ENCODE measurements around the gene FSIP1. TPM values are rescaled to one million over a fixed set of nuclear protein-coding genes. Genes with fewer than 3 reads are reported as not detected.

FSIP1 gene
- total RNA-seq, 2 experiments from 2014 or later = 0.22 to 0.34 TPM

- Histone ChIP-seq H3K36me3 (ENCODE audit: insufficient read depth, low read length) (no peaks in the 10 kb centered on the region), H3K4me1 (ENCODE audit: insufficient read depth, low read length) (no peaks in the 10 kb centered on the region), H3K27ac (ENCODE audit: low read depth in 1 of 2, low read length in 2 of 2) (no peak overlapping the region), H3K9me3 (ENCODE audit: control insufficient read depth in 1 of 2, insufficient read depth in 1 of 2, low read length in 2 of 2) (no peaks in the 10 kb centered on the region), H3K4me3 (ENCODE audit: low read length) (no peak overlapping the region), H3K27me3 (ENCODE audit: control insufficient read depth in 1 of 2, insufficient read depth in 2 of 2, low read length in 2 of 2) (peaks cover 0 to 3% of the 10 kb centered on the region in 2 experiments)
- no peaks in the 10 kb centered on the region for H3K36me3 Mint-ChIP-seq (ENCODE audit: low read depth)
- ATAC-seq (ENCODE audit: poor library complexity) (no peak), DNase-seq (no peak)
- POLR2A ChIA-PET = no interaction called here
- H3K27me3 Mint-ChIP-seq = peaks cover 5% of the 10 kb centered on the region
- H3K9me3 Mint-ChIP-seq = no peaks in the 10 kb centered on the region
- no peaks in the 10 kb centered on the region for H3K4me1 Mint-ChIP-seq (ENCODE audit: low read depth)
- CTCF ChIA-PET = interaction anchor here (1.3 kb wide), 1 partner anchor 20 kb away, joined by 3 read pairs; no protein-coding TSS in a partner anchor
- intact Hi-C loops (cut with DNase I, micrococcal nuclease) = no loop called here
- no peak overlapping the region for H3K4me3 Mint-ChIP-seq
- H3K27ac Mint-ChIP-seq = no peak overlapping the region
- TF ChIP-seq CTCF (IDR thresholded peaks at IDR 0.05) = no peak
Observed at GRCh38 chr15:39737196-39737550, 45.5 kb downstream of the FSIP1 start.

GRCh38 chr15:39736412-39737195, 46.0 kb downstream of the FSIP1 start:
- Histone ChIP-seq H3K36me3 (ENCODE audit: insufficient read depth, low read length) (no peaks in the 10 kb centered on the region), H3K27ac (ENCODE audit: low read depth in 1 of 2, low read length in 2 of 2) (no peak overlapping the region), H3K4me3 (ENCODE audit: low read length) (no peak overlapping the region), H3K4me1 (ENCODE audit: insufficient read depth, low read length) (no peaks in the 10 kb centered on the region), H3K9me3 (ENCODE audit: control insufficient read depth in 1 of 2, insufficient read depth in 1 of 2, low read length in 2 of 2) (no peaks in the 10 kb centered on the region), H3K27me3 (ENCODE audit: control insufficient read depth in 1 of 2, insufficient read depth in 2 of 2, low read length in 2 of 2) (peaks cover 0 to 3% of the 10 kb centered on the region in 2 experiments)
- Mint-ChIP-seq H3K27ac (no peak overlapping the region), H3K9me3 (no peaks in the 10 kb centered on the region), H3K36me3 (ENCODE audit: low read depth) (no peaks in the 10 kb centered on the region), H3K27me3 (no peaks in the 10 kb centered on the region), H3K4me3 (no peak overlapping the region), H3K4me1 (ENCODE audit: low read depth) (no peaks in the 10 kb centered on the region)
- ChIA-PET CTCF (interaction anchor here (1.3 to 2.3 kb wide), 3 partner anchors 12 to 20 kb away, joined by 3 to 7 read pairs (median 3); no protein-coding TSS in a partner anchor), POLR2A (no interaction called here)
- ATAC-seq (ENCODE audit: poor library complexity) (no peak), DNase-seq (no peak)
- no peak for TF ChIP-seq CTCF (IDR thresholded peaks at IDR 0.05)
- intact Hi-C loops (cut with DNase I, micrococcal nuclease) = no loop called here

- H3K4me1 ChIP-seq (ENCODE audit: insufficient read depth, low read length) = no peaks in the 10 kb centered on the region
- no peaks in the 10 kb centered on the region for H3K4me1 Mint-ChIP-seq (ENCODE audit: low read depth)
- H3K27me3 ChIP-seq (ENCODE audit: control insufficient read depth in 1 of 2, insufficient read depth in 2 of 2, low read length in 2 of 2) = no peaks in the 10 kb centered on the region
- DNase-seq = no peak
- TF ChIP-seq CTCF (IDR thresholded peaks at IDR 0.05) = no peak
- ChIA-PET POLR2A (interaction anchor here (0.6 to 0.7 kb wide), 2 partner anchors 140 to 278 kb away, joined by 3 read pairs; no protein-coding TSS in a partner anchor), CTCF (interaction anchor here (0.9 to 2.3 kb wide), 3 partner anchors 11 to 22 kb away, joined by 3 to 7 read pairs (median 3); no protein-coding TSS in a partner anchor)
- no peaks in the 10 kb centered on the region for H3K36me3 ChIP-seq (ENCODE audit: insufficient read depth, low read length)
- H3K4me3 Mint-ChIP-seq = no peak overlapping the region
- intact Hi-C loops (cut with DNase I, micrococcal nuclease) = no loop called here
- ATAC-seq (ENCODE audit: poor library complexity) = no peak
- no peaks in the 10 kb centered on the region for H3K36me3 Mint-ChIP-seq (ENCODE audit: low read depth)
- no peak overlapping the region for H3K4me3 ChIP-seq (ENCODE audit: low read length)
- no peaks in the 10 kb centered on the region for H3K9me3 Mint-ChIP-seq
- no peak overlapping the region for H3K27ac ChIP-seq (ENCODE audit: low read depth in 1 of 2, low read length in 2 of 2)
- H3K27me3 Mint-ChIP-seq = peaks cover under 1% of the 10 kb centered on the region
- no peak overlapping the region for H3K27ac Mint-ChIP-seq
- no peaks in the 10 kb centered on the region for H3K9me3 ChIP-seq (ENCODE audit: control insufficient read depth in 1 of 2, insufficient read depth in 1 of 2, low read length in 2 of 2)
Observed at GRCh38 chr15:39735120-39735717, 47.4 kb downstream of the FSIP1 start.

Data from CD4-positive, alpha-beta T cell (primary cell).